RCC 7860 (cell line): ENCODE results near the gene CCNY.
"Not testable (repeated sequence)": the region's sequence is repeated elsewhere in the genome, so short reads cannot be mapped to it uniquely, and the experiment has no call there.

Experiments
- DNase-seq: peaks from one replicate; pipeline ENCODE4 v3.0.0-alpha.2; 2015; ENCODE audit warnings: low spot score
- FAIRE-seq: peaks from 2 replicates; lab custom pipeline; 2012; peaks lifted over from hg19 to GRCh38; lab: Jason Lieb, UNC

Gene CCNY

GRCh38 chr10:35506741-35507140 lies 170.4 kb downstream of the CCNY start:
- no peak for FAIRE-seq
- no peak for DNase-seq

GRCh38 chr10:35507519-35508109 lies 171.3 kb downstream of the CCNY start:
- DNase-seq (no peak), FAIRE-seq (no peak)

- FAIRE-seq (no peak), DNase-seq (no peak)
Measured at GRCh38 chr10:35508647-35509046, 172.3 kb downstream of the CCNY start.

GRCh38 chr10:35510891-35511290 lies 174.6 kb downstream of the CCNY start:
- FAIRE-seq (no peak), DNase-seq (no peak)

- no peak for FAIRE-seq
- no peak for DNase-seq
Measured at GRCh38 chr10:35511647-35512046, 175.3 kb downstream of the CCNY start.

GRCh38 chr10:35516102-35516670 lies 179.9 kb downstream of the CCNY start:
- DNase-seq (no peak), FAIRE-seq (no peak)

- FAIRE-seq: no peak
Measured at GRCh38 chr10:35517431-35518181, 181.3 kb downstream of the CCNY start.

GRCh38 chr10:35518187-35518586 lies 181.9 kb downstream of the CCNY start:
- FAIRE-seq, DNase-seq: not testable (repeated sequence)

More at GRCh38 chr10:35517431-35518181, 181.3 kb downstream of the CCNY start:
- no peak for DNase-seq

- no peak for DNase-seq
Measured at GRCh38 chr10:35520996-35521395, 184.7 kb downstream of the CCNY start.

GRCh38 chr10:35523670-35524225 lies 187.4 kb downstream of the CCNY start:
- FAIRE-seq (no peak), DNase-seq (no peak)

More at GRCh38 chr10:35520996-35521395, 184.7 kb downstream of the CCNY start:
- no peak for FAIRE-seq

- DNase-seq (no peak), FAIRE-seq (no peak)
Measured at GRCh38 chr10:35526746-35527145, 190.4 kb downstream of the CCNY start.

GRCh38 chr10:35532141-35532540 lies 195.8 kb downstream of the CCNY start:
- no peak for DNase-seq
- FAIRE-seq: no peak

GRCh38 chr10:35533565-35533964 lies 197.3 kb downstream of the CCNY start:
- FAIRE-seq: no peak
- no peak for DNase-seq

- DNase-seq (no peak), FAIRE-seq (no peak)
Measured at GRCh38 chr10:35535136-35535535, 198.8 kb downstream of the CCNY start.

- no peak for DNase-seq
- FAIRE-seq: no peak
Measured at GRCh38 chr10:35536789-35537188, 200.5 kb downstream of the CCNY start.

GRCh38 chr10:35537925-35538324 lies 201.6 kb downstream of the CCNY start:
- not testable (repeated sequence) for FAIRE-seq

GRCh38 chr10:35540296-35541164 lies 204.2 kb downstream of the CCNY start:
- DNase-seq (no peak), FAIRE-seq (no peak)

More at GRCh38 chr10:35537925-35538324, 201.6 kb downstream of the CCNY start:
- DNase-seq: not testable (repeated sequence)

- FAIRE-seq: no peak
- no peak for DNase-seq
Measured at GRCh38 chr10:35541720-35542119, 205.4 kb downstream of the CCNY start.

- DNase-seq (no peak), FAIRE-seq (no peak)
Measured at GRCh38 chr10:35542303-35542702, 206.0 kb downstream of the CCNY start.

GRCh38 chr10:35545079-35545657 lies 208.9 kb downstream of the CCNY start:
- FAIRE-seq (no peak), DNase-seq (no peak)
